ENCODE data around the gene NT5E. TPM values are rescaled to one million over a fixed set of nuclear protein-coding genes. Genes with fewer than 3 reads are reported as not detected.

The NT5E gene
- total and polyA plus RNA-seq, 4 donors = 13.5 to 51.5 (median 34.1) TPM

GRCh38 chr6:85401186-85402021 lies 48.5 kb upstream of the NT5E start (continued):
- TF ChIP-seq, protein P1, sequence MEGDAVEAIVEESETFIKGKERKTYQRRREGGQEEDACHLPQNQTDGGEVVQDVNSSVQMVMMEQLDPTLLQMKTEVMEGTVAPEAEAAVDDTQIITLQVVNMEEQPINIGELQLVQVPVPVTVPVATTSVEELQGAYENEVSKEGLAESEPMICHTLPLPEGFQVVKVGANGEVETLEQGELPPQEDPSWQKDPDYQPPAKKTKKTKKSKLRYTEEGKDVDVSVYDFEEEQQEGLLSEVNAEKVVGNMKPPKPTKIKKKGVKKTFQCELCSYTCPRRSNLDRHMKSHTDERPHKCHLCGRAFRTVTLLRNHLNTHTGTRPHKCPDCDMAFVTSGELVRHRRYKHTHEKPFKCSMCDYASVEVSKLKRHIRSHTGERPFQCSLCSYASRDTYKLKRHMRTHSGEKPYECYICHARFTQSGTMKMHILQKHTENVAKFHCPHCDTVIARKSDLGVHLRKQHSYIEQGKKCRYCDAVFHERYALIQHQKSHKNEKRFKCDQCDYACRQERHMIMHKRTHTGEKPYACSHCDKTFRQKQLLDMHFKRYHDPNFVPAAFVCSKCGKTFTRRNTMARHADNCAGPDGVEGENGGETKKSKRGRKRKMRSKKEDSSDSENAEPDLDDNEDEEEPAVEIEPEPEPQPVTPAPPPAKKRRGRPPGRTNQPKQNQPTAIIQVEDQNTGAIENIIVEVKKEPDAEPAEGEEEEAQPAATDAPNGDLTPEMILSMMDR (IDR thresholded peaks at IDR 0.05; ENCODE audit: low read depth, low read length, missing input control) = no peak
- TF ChIP-seq ZBTB33 (IDR thresholded peaks at IDR 0.05) (no peak), FOXA2 (IDR thresholded peaks at IDR 0.05) (no peak)

GRCh38 chr6:85402071-85402470 lies 47.8 kb upstream of the NT5E start:
- H3K4me3 ChIP-seq (ENCODE audit: low read depth in 1 of 3, low read length in 3 of 3) = no peak overlapping the region
- no peaks in the 10 kb centered on the region for H3K36me3 ChIP-seq (ENCODE audit: control insufficient read depth in 4 of 4, insufficient read depth in 3 of 4, low read depth in 1 of 4, low read length in 3 of 4)
- peaks cover 4 to 26% (median 24%) of the 10 kb centered on the region in 4 donors for H3K4me1 ChIP-seq (ENCODE audit: control insufficient read depth in 4 of 4, insufficient read depth in 4 of 4, low read length in 3 of 4)
- no peaks in the 10 kb centered on the region for H3K27me3 ChIP-seq (ENCODE audit: control insufficient read depth in 4 of 4, insufficient read depth in 4 of 4, low read length in 3 of 4)
- TF ChIP-seq, protein P2, sequence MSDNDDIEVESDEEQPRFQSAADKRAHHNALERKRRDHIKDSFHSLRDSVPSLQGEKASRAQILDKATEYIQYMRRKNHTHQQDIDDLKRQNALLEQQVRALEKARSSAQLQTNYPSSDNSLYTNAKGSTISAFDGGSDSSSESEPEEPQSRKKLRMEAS (IDR thresholded peaks at IDR 0.05) = no peak
- TF ChIP-seq GABPA (IDR thresholded peaks at IDR 0.05 in 1 of 2, conservative IDR thresholded peaks at IDR 0.05 in 1 of 2) = no peak
- TF ChIP-seq EGR1 (IDR thresholded peaks at IDR 0.05; ENCODE audit: low read depth in 2 of 2) = no peak
- no peak for TF ChIP-seq FOXA1 (IDR thresholded peaks at IDR 0.05)
- TF ChIP-seq, protein P1 (IDR thresholded peaks at IDR 0.05; ENCODE audit: low read depth, low read length, missing input control) = no peak
- no peak for TF ChIP-seq SP1 (IDR thresholded peaks at IDR 0.05)
- TF ChIP-seq TAF1 (conservative IDR thresholded peaks at IDR 0.05) = no peak
- no peak for TF ChIP-seq ATF3 (IDR thresholded peaks at IDR 0.05)
- no peak for TF ChIP-seq NR2F2 (IDR thresholded peaks at IDR 0.05)
- H3K27ac ChIP-seq (ENCODE audit: low read depth in 1 of 2, low read length in 2 of 2) = no peak overlapping the region
- no peak for DNase-seq (ENCODE audit: low spot score)
- H3K9me3 ChIP-seq (ENCODE audit: control insufficient read depth in 4 of 4, low read length in 3 of 4) = no peaks in the 10 kb centered on the region
- no peak overlapping the region for H3K9ac ChIP-seq (ENCODE audit: low read depth in 1 of 2, low read length in 2 of 2)

GRCh38 chr6:85402922-85403321 lies 47.0 kb upstream of the NT5E start:
- DNase-seq (ENCODE audit: low spot score) = no peak
- peaks cover 4 to 26% (median 24%) of the 10 kb centered on the region in 4 donors for H3K4me1 ChIP-seq (ENCODE audit: control insufficient read depth in 4 of 4, insufficient read depth in 4 of 4, low read length in 3 of 4)
- H3K36me3 ChIP-seq (ENCODE audit: control insufficient read depth in 4 of 4, insufficient read depth in 3 of 4, low read depth in 1 of 4, low read length in 3 of 4) = no peaks in the 10 kb centered on the region
- H3K9ac ChIP-seq (ENCODE audit: low read depth in 1 of 2, low read length in 2 of 2) = no peak overlapping the region
- H3K27me3 ChIP-seq (ENCODE audit: control insufficient read depth in 4 of 4, insufficient read depth in 4 of 4, low read length in 3 of 4) = no peaks in the 10 kb centered on the region
- no peaks in the 10 kb centered on the region for H3K9me3 ChIP-seq (ENCODE audit: control insufficient read depth in 4 of 4, low read length in 3 of 4)
- H3K4me3 ChIP-seq (ENCODE audit: low read depth in 1 of 3, low read length in 3 of 3) = no peak overlapping the region
- 76% methylated on average over 7 of the region's 7 CpGs for WGBS
- no peak overlapping the region for H3K27ac ChIP-seq (ENCODE audit: low read depth in 1 of 2, low read length in 2 of 2)
- TF ChIP-seq, protein P3, sequence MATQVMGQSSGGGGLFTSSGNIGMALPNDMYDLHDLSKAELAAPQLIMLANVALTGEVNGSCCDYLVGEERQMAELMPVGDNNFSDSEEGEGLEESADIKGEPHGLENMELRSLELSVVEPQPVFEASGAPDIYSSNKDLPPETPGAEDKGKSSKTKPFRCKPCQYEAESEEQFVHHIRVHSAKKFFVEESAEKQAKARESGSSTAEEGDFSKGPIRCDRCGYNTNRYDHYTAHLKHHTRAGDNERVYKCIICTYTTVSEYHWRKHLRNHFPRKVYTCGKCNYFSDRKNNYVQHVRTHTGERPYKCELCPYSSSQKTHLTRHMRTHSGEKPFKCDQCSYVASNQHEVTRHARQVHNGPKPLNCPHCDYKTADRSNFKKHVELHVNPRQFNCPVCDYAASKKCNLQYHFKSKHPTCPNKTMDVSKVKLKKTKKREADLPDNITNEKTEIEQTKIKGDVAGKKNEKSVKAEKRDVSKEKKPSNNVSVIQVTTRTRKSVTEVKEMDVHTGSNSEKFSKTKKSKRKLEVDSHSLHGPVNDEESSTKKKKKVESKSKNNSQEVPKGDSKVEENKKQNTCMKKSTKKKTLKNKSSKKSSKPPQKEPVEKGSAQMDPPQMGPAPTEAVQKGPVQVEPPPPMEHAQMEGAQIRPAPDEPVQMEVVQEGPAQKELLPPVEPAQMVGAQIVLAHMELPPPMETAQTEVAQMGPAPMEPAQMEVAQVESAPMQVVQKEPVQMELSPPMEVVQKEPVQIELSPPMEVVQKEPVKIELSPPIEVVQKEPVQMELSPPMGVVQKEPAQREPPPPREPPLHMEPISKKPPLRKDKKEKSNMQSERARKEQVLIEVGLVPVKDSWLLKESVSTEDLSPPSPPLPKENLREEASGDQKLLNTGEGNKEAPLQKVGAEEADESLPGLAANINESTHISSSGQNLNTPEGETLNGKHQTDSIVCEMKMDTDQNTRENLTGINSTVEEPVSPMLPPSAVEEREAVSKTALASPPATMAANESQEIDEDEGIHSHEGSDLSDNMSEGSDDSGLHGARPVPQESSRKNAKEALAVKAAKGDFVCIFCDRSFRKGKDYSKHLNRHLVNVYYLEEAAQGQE (IDR thresholded peaks at IDR 0.05) = no peak
- no peak for TF ChIP-seq HNF4A (conservative IDR thresholded peaks at IDR 0.05)
- TF ChIP-seq YY1 (IDR thresholded peaks at IDR 0.05) = no peak
- no peak for TF ChIP-seq ZBTB33 (IDR thresholded peaks at IDR 0.05)
- TF ChIP-seq JUND (IDR thresholded peaks at IDR 0.05) = no peak
- TF ChIP-seq RXRA (IDR thresholded peaks at IDR 0.05) = no peak
- TF ChIP-seq RAD21 (IDR thresholded peaks at IDR 0.05) = no peak
- no peak for TF ChIP-seq FOXA1 (IDR thresholded peaks at IDR 0.05)
- TF ChIP-seq EGR1 (IDR thresholded peaks at IDR 0.05; ENCODE audit: low read depth in 2 of 2) = no peak
